Gastroesophageal sphincter (tissue), 3 donors: ENCODE data around the gene GRID2.

Experiments
- CTCF ChIP-seq, 4 experiments: fragments of 200-600 bp in 2 of 4; fragments of 450-650 bp in 2 of 4; sonication (generic) in 1 of 4; IDR thresholded peaks; one replicate each; pipeline ENCODE4 v1.5.1; 2017 to 2019; ENCODE audit warnings: antibody characterized with exemption in 4 of 4, mild to moderate bottlenecking in 2 of 4, moderate library complexity in 2 of 4
- EP300 ChIP-seq: sonication (generic); formaldehyde crosslinking; IDR thresholded peaks from one replicate; pipeline ENCODE4 v1.6.1; 2017; ENCODE audit warnings: antibody characterized with exemption, mild to moderate bottlenecking
- POLR2A ChIP-seq, 2 donors: fragments of 450-650 bp; IDR thresholded peaks; one replicate each; pipeline ENCODE4 v1.6.1; 2017; ENCODE audit warnings: antibody characterized with exemption in 2 of 2, mild to moderate bottlenecking in 2 of 2, moderate library complexity in 1 of 2

GRCh38 chr4:92992758-92993157 lies 689.0 kb downstream of the GRID2 start:
- TF ChIP-seq EP300, result no peak
- no peak for TF ChIP-seq CTCF (IDR thresholded peaks at IDR 0.05)
- no peak for TF ChIP-seq POLR2A (IDR thresholded peaks at IDR 0.05)
